GM12878 (cell line): Measurements from ENCODE around the gene NCBP1. TPM values are rescaled to one million over a fixed set of nuclear protein-coding genes. Genes with fewer than 3 reads are reported as not detected.

Source experiments
- ATAC-seq: fragments of 200-7000 bp; cut with Tn5 transposase; 3 replicates; pipeline ENCODE4 v1.9.1; 2020; ENCODE audit warnings: mild to moderate bottlenecking, moderate library complexity
- BruUV-seq: library from RNA; stranded (reverse); fragments of 400-500 nt; replicated peaks from 2 replicates; lab custom pipeline; 2021; lab: Mats Ljungman, UMichigan
- CTCF ChIA-PET: fragments of 300-600 bp; sonication (Branson Sonifier 250); formaldehyde crosslinking; extraction: SDS; loops from one replicate; lab custom pipeline; 2021; ENCODE audit warnings: inconsistent platforms; lab: Yijun Ruan, JAX
- POLR2A ChIA-PET: fragments of 350-600 bp; formaldehyde crosslinking; extraction: SDS; loops from one replicate; lab custom pipeline; 2021; ENCODE audit warnings: inconsistent platforms; lab: Charles Lee
- RAD21 ChIA-PET: fragments of 300-600 bp; sonication (Branson Sonifier 250); formaldehyde crosslinking; loops from one replicate; lab custom pipeline; 2023; ENCODE audit warnings: antibody characterized with exemption; ENCODE audit not compliant: unreplicated experiment; lab: Charles Lee
- SMC1A ChIA-PET: fragments of 300-600 bp; sonication (Branson Sonifier 250); formaldehyde crosslinking; loops from one replicate; lab custom pipeline; 2023; ENCODE audit not compliant: unreplicated experiment, uncharacterized antibody; lab: Charles Lee
- DNase-seq: peaks from one replicate; pipeline ENCODE4 v3.0.0-alpha.2; 2011; ENCODE audit warnings: low read depth, low spot score
- FAIRE-seq: peaks from 3 replicates; lab custom pipeline; 2011; peaks lifted over from hg19 to GRCh38; lab: Jason Lieb, UNC
- H2AFZ ChIP-seq: 2 replicates; pipeline ENCODE4 v1.6.0; 2011; ENCODE audit warnings: low read depth, low read length, control low read depth; ENCODE audit not compliant: control insufficient read depth
- H3K27ac ChIP-seq: 2 replicates; pipeline ENCODE4 v1.5.1; 2011; ENCODE audit warnings: control low read depth; ENCODE audit not compliant: control insufficient read depth, insufficient read depth
- H3K27me3 ChIP-seq, 2 experiments: replicated peaks in 1 of 2; 2 replicates each; pipeline versions ENCODE4 v1.6.0 to v1.6.1; 2011; ENCODE audit warnings: low read length in 1 of 2; ENCODE audit not compliant: control insufficient read depth in 2 of 2, insufficient read depth in 2 of 2
- H3K36me3 ChIP-seq, 2 experiments: 2 replicates each; pipeline ENCODE4 v1.5.1; 2011; ENCODE audit warnings: low read length in 1 of 2; ENCODE audit not compliant: control insufficient read depth in 2 of 2, insufficient read depth in 2 of 2
- H3K4me1 ChIP-seq: 2 replicates; pipeline ENCODE4 v1.6.1; 2011; ENCODE audit warnings: mild to moderate bottlenecking, low read length, moderate library complexity, mixed read lengths; ENCODE audit not compliant: control insufficient read depth, insufficient read depth
- H3K4me2 ChIP-seq: 2 replicates; pipeline ENCODE4 v1.6.0; 2011; ENCODE audit warnings: control low read depth; ENCODE audit not compliant: control insufficient read depth, insufficient read depth
- H3K4me3 ChIP-seq: fragments of 200-600 bp; sonication (generic); 2 replicates; pipeline ENCODE4 v1.5.1; 2016
- H3K79me2 ChIP-seq: 2 replicates; pipeline ENCODE4 v1.6.0; 2011; ENCODE audit warnings: low read length; ENCODE audit not compliant: control insufficient read depth, insufficient read depth
- H3K9ac ChIP-seq: 2 replicates; pipeline ENCODE4 v1.8.0; 2011; ENCODE audit warnings: low read length, control low read depth, mixed read lengths; ENCODE audit not compliant: control insufficient read depth, insufficient read depth
- H3K9me3 ChIP-seq: replicated peaks from 3 replicates; pipeline ENCODE4 v1.5.1; 2011; ENCODE audit warnings: mild to moderate bottlenecking, low read length; ENCODE audit not compliant: control insufficient read depth, insufficient read depth
- H4K20me1 ChIP-seq: 2 replicates; pipeline ENCODE4 v1.6.0; 2011; ENCODE audit not compliant: control insufficient read depth, insufficient read depth
- ASH2L ChIP-seq: fragments of 300-600, 200-600 bp; sonication (generic); IDR thresholded peaks from 2 replicates; pipeline ENCODE4 v1.6.1; 2017; ENCODE audit warnings: low read depth, mild to moderate bottlenecking, borderline replicate concordance
- CHD1 ChIP-seq: IDR thresholded peaks from 2 replicates; pipeline ENCODE4 v1.6.1; 2012; ENCODE audit warnings: low read depth, low read length, improper control_type of control experiment
- DPF2 ChIP-seq: fragments of 450-650 bp; IDR thresholded peaks from 2 replicates; pipeline ENCODE4 v1.6.1; 2017; ENCODE audit warnings: mild to moderate bottlenecking
- FOS ChIP-seq: IDR thresholded peaks from 3 replicates; pipeline ENCODE4 v1.6.1; 2011; ENCODE audit warnings: borderline replicate concordance; ENCODE audit not compliant: insufficient read length; ENCODE audit errors: extremely low read depth
- GABPA ChIP-seq: IDR thresholded peaks from 2 replicates; pipeline ENCODE4 v1.6.1; 2014; ENCODE audit warnings: antibody characterized with exemption, low read depth, mild to moderate bottlenecking, inconsistent platforms
- JUNB ChIP-seq: IDR thresholded peaks from 2 replicates; pipeline ENCODE4 v1.6.1; 2016; ENCODE audit warnings: antibody characterized with exemption, mild to moderate bottlenecking
- KDM1A ChIP-seq: fragments of 200-600 bp; sonication (generic); IDR thresholded peaks from 2 replicates; pipeline ENCODE4 v1.6.1; 2016; ENCODE audit warnings: borderline replicate concordance
- NR2F1 ChIP-seq: fragments of 450-650 bp; conservative IDR thresholded peaks from 2 replicates; pipeline ENCODE4 v1.6.1; 2017; ENCODE audit warnings: mild to moderate bottlenecking
- NRF1 ChIP-seq: conservative IDR thresholded peaks from 2 replicates; pipeline ENCODE4 v1.6.1; 2011; ENCODE audit warnings: mild to moderate bottlenecking, low read depth, low read length, improper control_type of control experiment
- SP1 ChIP-seq: IDR thresholded peaks from one replicate; pipeline ENCODE4 v1.6.1; 2011; ENCODE audit warnings: low read depth, low read length
- SUZ12 ChIP-seq: fragments of 200-600 bp; sonication (generic); IDR thresholded peaks from one replicate; pipeline ENCODE4 v1.6.1; 2018; ENCODE audit warnings: antibody characterized with exemption, mild to moderate bottlenecking; ENCODE audit not compliant: unreplicated experiment
- TCF12 ChIP-seq: IDR thresholded peaks from 2 replicates; pipeline ENCODE4 v1.6.1; 2011; ENCODE audit warnings: low read depth, mild to moderate bottlenecking, low read length
- TCF7 ChIP-seq: IDR thresholded peaks from 2 replicates; pipeline ENCODE4 v1.6.1; 2014; ENCODE audit warnings: antibody characterized with exemption, borderline replicate concordance
- WGBS: methylation state at CpG from one replicate; pipeline ENCODE4 v1.1.6; 2016; ENCODE audit warnings: low lambda C conversion rate; ENCODE audit not compliant: insufficient replicate concordance, insufficient coverage; ENCODE audit errors: missing lambda C conversion rate; 5-methylcytosine and 5-hydroxymethylcytosine counted together
- in situ Hi-C: fragments of 300-500 bp; cut with MboI; formaldehyde crosslinking; loops from 9 replicates; pipeline ENCODE4 v1.14.3; 2018; ENCODE audit warnings: mixed read lengths
- intact Hi-C: fragments of 100-400 bp; cut with micrococcal nuclease; formaldehyde crosslinking; loops from one replicate; pipeline ENCODE4 v1.14.2; 2022; ENCODE audit not compliant: unreplicated experiment
- polyA plus RNA-seq, 11 experiments: library from polyadenylated mRNA; depleted of rRNA in 4 of 11; unstranded in 6 of 11; stranded (reverse) in 5 of 11; fragments of >200 nt; fragmentation: Nextera tagmentation in 4 of 11; fragmentation: Illumina TruSeq in 1 of 11; extraction: Ambion mirVana in 4 of 11; extraction: Trizol in 1 of 11; gene quantifications; 1 replicate in 1 of 11; 2 replicates in 10 of 11; pipeline versions ENCODE4 v1.2.1 to v1.2.3, GENCODE V29; 2011 to 2016; ENCODE audit warnings: inconsistent platforms in 2 of 11, missing spikeins in 2 of 11, low read depth in 1 of 11
- total RNA-seq, 4 experiments: library from RNA; depleted of rRNA in 3 of 4; stranded (reverse); fragments of >200 nt in 3 of 4; fragmentation: Illumina TruSeq in 1 of 4; extraction: Trizol in 1 of 4; gene quantifications; 2 replicates each; pipeline versions ENCODE4 v1.2.1 to v1.2.3, GENCODE V29; 2013 to 2021
- TF ChIP-seq, protein P1 (sequence below): fragments of 450-650 bp; IDR thresholded peaks from 2 replicates; pipeline ENCODE4 v1.6.1; 2018; ENCODE audit warnings: borderline replicate concordance, mild to moderate bottlenecking; ENCODE audit not compliant: partially characterized antibody
- TF ChIP-seq, protein P2 (sequence below): fragments of 450-650 bp; IDR thresholded peaks from 2 replicates; pipeline ENCODE4 v1.6.1; 2017; ENCODE audit warnings: mild to moderate bottlenecking, moderate library complexity

Gene NCBP1
- total and polyA plus RNA-seq, 10 of the 15 experiments (the other 5 are each of a cell fraction or from before 2014, with no cell fraction given) = 14.7 to 70.9 (median 36.0) TPM

DNA sequence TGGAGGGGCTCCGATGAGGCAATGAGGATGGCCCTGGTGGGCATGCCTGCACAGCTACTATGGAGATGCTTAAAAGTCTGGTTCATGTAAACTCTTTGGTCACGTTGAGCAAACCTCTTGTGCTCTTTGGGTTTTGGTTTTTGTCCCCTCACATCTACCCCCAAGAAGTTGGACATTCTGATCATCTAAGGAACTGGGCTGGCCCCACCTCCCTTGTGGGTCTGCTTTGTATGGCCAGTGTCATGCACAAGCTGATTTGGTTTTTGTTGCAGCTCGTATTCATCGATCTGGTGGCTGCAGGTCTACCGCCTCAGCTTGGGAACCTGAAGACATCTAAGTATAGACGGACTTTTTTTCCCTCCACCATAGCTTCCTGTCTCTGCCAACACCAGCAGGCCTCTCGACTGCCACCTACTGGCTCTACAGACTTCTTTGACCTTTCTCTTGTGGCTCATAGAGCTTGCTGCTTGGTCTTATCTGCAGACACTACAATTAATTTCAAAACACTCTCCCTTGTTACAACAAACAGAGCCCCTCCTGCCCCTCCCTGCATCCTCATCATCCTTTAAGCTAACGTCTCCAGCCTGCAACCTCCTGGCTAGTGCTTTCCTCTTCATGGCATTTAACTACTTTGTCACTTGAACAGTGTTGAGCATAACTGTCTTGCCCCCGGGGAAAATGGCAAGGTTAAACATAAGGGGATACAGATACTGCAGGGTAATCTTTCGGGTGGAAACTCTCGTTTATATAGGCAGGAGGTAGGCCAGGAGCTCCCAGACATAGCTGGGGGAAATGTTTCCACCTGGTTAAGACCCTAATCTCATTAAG, 34.9 kb upstream of the NCBP1 start (continued):
- TF ChIP-seq, protein P1, sequence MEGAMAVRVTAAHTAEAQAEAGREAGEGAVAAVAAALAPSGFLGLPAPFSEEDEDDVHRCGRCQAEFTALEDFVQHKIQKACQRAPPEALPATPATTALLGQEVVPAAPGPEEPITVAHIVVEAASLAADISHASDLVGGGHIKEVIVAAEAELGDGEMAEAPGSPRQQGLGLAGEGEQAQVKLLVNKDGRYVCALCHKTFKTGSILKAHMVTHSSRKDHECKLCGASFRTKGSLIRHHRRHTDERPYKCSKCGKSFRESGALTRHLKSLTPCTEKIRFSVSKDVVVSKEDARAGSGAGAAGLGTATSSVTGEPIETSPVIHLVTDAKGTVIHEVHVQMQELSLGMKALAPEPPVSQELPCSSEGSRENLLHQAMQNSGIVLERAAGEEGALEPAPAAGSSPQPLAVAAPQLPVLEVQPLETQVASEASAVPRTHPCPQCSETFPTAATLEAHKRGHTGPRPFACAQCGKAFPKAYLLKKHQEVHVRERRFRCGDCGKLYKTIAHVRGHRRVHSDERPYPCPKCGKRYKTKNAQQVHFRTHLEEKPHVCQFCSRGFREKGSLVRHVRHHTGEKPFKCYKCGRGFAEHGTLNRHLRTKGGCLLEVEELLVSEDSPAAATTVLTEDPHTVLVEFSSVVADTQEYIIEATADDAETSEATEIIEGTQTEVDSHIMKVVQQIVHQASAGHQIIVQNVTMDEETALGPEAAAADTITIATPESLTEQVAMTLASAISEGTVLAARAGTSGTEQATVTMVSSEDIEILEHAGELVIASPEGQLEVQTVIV = no peak
- no peak for TF ChIP-seq GABPA
- TF ChIP-seq, all 136 proteins: peak for 16

DNA sequence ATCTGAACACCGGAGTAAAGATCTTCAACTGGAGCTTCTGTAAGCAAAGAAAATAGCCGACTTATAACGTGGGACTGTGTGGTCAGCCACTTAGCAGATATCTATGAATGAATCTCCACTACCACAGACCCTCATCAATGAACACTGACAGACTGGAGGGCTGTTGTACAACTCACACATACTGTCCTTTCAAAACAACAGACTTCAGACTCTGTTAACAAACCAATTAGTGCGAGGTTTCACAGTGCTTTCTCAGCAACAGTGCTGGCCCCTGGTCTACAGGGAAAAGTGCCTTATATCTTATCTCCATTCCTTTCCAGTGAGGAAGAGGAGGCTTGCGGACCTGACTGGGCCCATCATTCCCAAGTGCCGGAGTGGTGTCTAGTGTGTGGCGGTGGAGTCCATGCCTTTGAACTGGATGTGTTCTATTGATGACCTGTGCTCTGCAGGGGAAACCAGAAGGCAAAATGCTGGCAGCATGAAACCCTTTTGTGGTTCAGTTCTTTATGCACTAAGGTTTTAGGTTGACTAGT, 34.2 kb upstream of the NCBP1 start:
- Histone ChIP-seq H3K27me3 (no peaks in the 10 kb centered on the region), H3K9ac (no peak overlapping the region), H3K36me3 (peaks cover 13% of the 10 kb centered on the region in 2 experiments), H3K9me3 (no peaks in the 10 kb centered on the region), H3K4me2 (no peak overlapping the region), H4K20me1 (no peaks in the 10 kb centered on the region), H3K79me2 (no peaks in the 10 kb centered on the region), H2AFZ (no peak overlapping the region), H3K4me3 (no peak overlapping the region), H3K27ac (no peak overlapping the region), H3K4me1 (peaks cover 7% of the 10 kb centered on the region; the same call in 1 of the 2 replicates)
- POLR2A ChIA-PET = interaction anchor here (0.5 to 1.9 kb wide), 9 partner anchors 10 to 714 kb away, joined by 3 to 13 read pairs (median 5); partner anchors contain the start of gene TMOD1
- RAD21 ChIA-PET = interaction anchor here (0.8 to 13.2 kb wide), 30 partner anchors 8 to 743 kb away, joined by 3 to 306 read pairs (median 5); partner anchors contain the start of genes NCBP1, TDRD7, TMOD1 and TSTD2
- no peak for DNase-seq
- in situ Hi-C loops (no loop called here), intact Hi-C loops (loop anchor here (2.0 to 10.0 kb wide), 4 partner anchors 71 to 742 kb away; partner anchors contain the start of genes TDRD7 and TMOD1)
- SMC1A ChIA-PET = interaction anchor here (1.0 to 16.6 kb wide), 36 partner anchors 11 to 743 kb away, joined by 3 to 377 read pairs (median 7); partner anchors contain the start of genes TDRD7 and TMOD1
- no TSS peak for BruUV-seq
- FAIRE-seq = no peak
- CTCF ChIA-PET = interaction anchor here (0.7 to 17.1 kb wide), 53 partner anchors 8 to 743 kb away, joined by 3 to 573 read pairs (median 8); partner anchors contain the start of genes NCBP1, TMOD1, TSTD2 and XPA
- ATAC-seq = 0 out of 3 replicates have a peak, but pooled peaks have one; percentile 12
- 90% methylated on average over 7 of the region's 7 CpGs for WGBS
- TF ChIP-seq SP1 (no peak), CHD1 (no peak), DPF2 (no peak), SUZ12 (no peak), NRF1 (no peak), KDM1A (no peak), JUNB (no peak), TCF12 (no peak), NR2F1 (no peak), TCF7 (no peak), FOS (no peak), ASH2L (no peak)
- TF ChIP-seq, protein P2, sequence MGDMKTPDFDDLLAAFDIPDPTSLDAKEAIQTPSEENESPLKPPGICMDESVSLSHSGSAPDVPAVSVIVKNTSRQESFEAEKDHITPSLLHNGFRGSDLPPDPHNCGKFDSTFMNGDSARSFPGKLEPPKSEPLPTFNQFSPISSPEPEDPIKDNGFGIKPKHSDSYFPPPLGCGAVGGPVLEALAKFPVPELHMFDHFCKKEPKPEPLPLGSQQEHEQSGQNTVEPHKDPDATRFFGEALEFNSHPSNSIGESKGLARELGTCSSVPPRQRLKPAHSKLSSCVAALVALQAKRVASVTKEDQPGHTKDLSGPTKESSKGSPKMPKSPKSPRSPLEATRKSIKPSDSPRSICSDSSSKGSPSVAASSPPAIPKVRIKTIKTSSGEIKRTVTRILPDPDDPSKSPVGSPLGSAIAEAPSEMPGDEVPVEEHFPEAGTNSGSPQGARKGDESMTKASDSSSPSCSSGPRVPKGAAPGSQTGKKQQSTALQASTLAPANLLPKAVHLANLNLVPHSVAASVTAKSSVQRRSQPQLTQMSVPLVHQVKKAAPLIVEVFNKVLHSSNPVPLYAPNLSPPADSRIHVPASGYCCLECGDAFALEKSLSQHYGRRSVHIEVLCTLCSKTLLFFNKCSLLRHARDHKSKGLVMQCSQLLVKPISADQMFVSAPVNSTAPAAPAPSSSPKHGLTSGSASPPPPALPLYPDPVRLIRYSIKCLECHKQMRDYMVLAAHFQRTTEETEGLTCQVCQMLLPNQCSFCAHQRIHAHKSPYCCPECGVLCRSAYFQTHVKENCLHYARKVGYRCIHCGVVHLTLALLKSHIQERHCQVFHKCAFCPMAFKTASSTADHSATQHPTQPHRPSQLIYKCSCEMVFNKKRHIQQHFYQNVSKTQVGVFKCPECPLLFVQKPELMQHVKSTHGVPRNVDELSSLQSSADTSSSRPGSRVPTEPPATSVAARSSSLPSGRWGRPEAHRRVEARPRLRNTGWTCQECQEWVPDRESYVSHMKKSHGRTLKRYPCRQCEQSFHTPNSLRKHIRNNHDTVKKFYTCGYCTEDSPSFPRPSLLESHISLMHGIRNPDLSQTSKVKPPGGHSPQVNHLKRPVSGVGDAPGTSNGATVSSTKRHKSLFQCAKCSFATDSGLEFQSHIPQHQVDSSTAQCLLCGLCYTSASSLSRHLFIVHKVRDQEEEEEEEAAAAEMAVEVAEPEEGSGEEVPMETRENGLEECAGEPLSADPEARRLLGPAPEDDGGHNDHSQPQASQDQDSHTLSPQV = no peak
